ENCODE results near the gene PDCD11. TPM values are rescaled to one million over a fixed set of nuclear protein-coding genes. Genes with fewer than 3 reads are reported as not detected.
"Not testable (repeated sequence)": the region's sequence is repeated elsewhere in the genome, so short reads cannot be mapped to it uniquely, and the experiment has no call there.

The PDCD11 gene
- total RNA-seq, 1 donor from 2014 or later: 73.2 TPM

- H3K36me3 Mint-ChIP-seq (ENCODE audit: unreplicated experiment): no peaks in the 10 kb centered on the region
- H3K27me3 Mint-ChIP-seq (ENCODE audit: unreplicated experiment): peaks cover 5% of the 10 kb centered on the region
- no peak for DNase-seq
- peaks cover 15% of the 10 kb centered on the region for H3K4me1 Mint-ChIP-seq (ENCODE audit: low read depth, unreplicated experiment)
- peak overlapping the region; percentile 97 for H3K27ac Mint-ChIP-seq (ENCODE audit: unreplicated experiment)
- H3K4me3 Mint-ChIP-seq (ENCODE audit: unreplicated experiment): peak overlapping the region; percentile 96
- H3K9me3 Mint-ChIP-seq (ENCODE audit: unreplicated experiment): peaks cover 6% of the 10 kb centered on the region
- TF ChIP-seq CTCF (IDR thresholded peaks at IDR 0.05; ENCODE audit: partially characterized antibody, unreplicated experiment): no peak
Observed at GRCh38 chr10:103397191-103397825, 882 bp downstream of the PDCD11 start.

GRCh38 chr10:103413564-103413963 lies 17.1 kb downstream of the PDCD11 start:
- no peak for TF ChIP-seq CTCF (IDR thresholded peaks at IDR 0.05; ENCODE audit: partially characterized antibody, unreplicated experiment)
- Mint-ChIP-seq H3K36me3 (ENCODE audit: unreplicated experiment) (no peaks in the 10 kb centered on the region), H3K27ac (ENCODE audit: unreplicated experiment) (no peak overlapping the region)

GRCh38 chr10:103415581-103415980 lies 19.2 kb downstream of the PDCD11 start:
- peaks cover 5% of the 10 kb centered on the region for H3K36me3 Mint-ChIP-seq (ENCODE audit: unreplicated experiment)
- no peak for DNase-seq
- TF ChIP-seq CTCF (IDR thresholded peaks at IDR 0.05; ENCODE audit: partially characterized antibody, unreplicated experiment): no peak
- peaks cover 2% of the 10 kb centered on the region for H3K27me3 Mint-ChIP-seq (ENCODE audit: unreplicated experiment)
- no peak overlapping the region for H3K27ac Mint-ChIP-seq (ENCODE audit: unreplicated experiment)
- no peak overlapping the region for H3K4me3 Mint-ChIP-seq (ENCODE audit: unreplicated experiment)
- no peaks in the 10 kb centered on the region for H3K4me1 Mint-ChIP-seq (ENCODE audit: low read depth, unreplicated experiment)
- H3K9me3 Mint-ChIP-seq (ENCODE audit: unreplicated experiment): peaks cover 2% of the 10 kb centered on the region

More at GRCh38 chr10:103413564-103413963, 17.1 kb downstream of the PDCD11 start:
- peaks cover 2% of the 10 kb centered on the region for H3K9me3 Mint-ChIP-seq (ENCODE audit: unreplicated experiment)
- H3K27me3 Mint-ChIP-seq (ENCODE audit: unreplicated experiment): no peaks in the 10 kb centered on the region
- no peaks in the 10 kb centered on the region for H3K4me1 Mint-ChIP-seq (ENCODE audit: low read depth, unreplicated experiment)
- no peak for DNase-seq
- no peak overlapping the region for H3K4me3 Mint-ChIP-seq (ENCODE audit: unreplicated experiment)

GRCh38 chr10:103416436-103417147 lies 20.2 kb downstream of the PDCD11 start:
- Mint-ChIP-seq H3K27me3 (ENCODE audit: unreplicated experiment) (peaks cover 2% of the 10 kb centered on the region), H3K9me3 (ENCODE audit: unreplicated experiment) (peaks cover 2% of the 10 kb centered on the region), H3K4me1 (ENCODE audit: low read depth, unreplicated experiment) (no peaks in the 10 kb centered on the region), H3K27ac (ENCODE audit: unreplicated experiment) (no peak overlapping the region), H3K36me3 (ENCODE audit: unreplicated experiment) (peaks cover 5% of the 10 kb centered on the region), H3K4me3 (ENCODE audit: unreplicated experiment) (no peak overlapping the region)
- TF ChIP-seq CTCF (IDR thresholded peaks at IDR 0.05; ENCODE audit: partially characterized antibody, unreplicated experiment): peak; percentile 65
- DNase-seq: peak; percentile 58

GRCh38 chr10:103417148-103417469 lies 20.7 kb downstream of the PDCD11 start:
- H3K4me3 Mint-ChIP-seq (ENCODE audit: unreplicated experiment); H3K27me3 Mint-ChIP-seq (ENCODE audit: unreplicated experiment); H3K4me1 Mint-ChIP-seq (ENCODE audit: low read depth, unreplicated experiment); H3K36me3 Mint-ChIP-seq (ENCODE audit: unreplicated experiment); H3K9me3 Mint-ChIP-seq (ENCODE audit: unreplicated experiment); H3K27ac Mint-ChIP-seq (ENCODE audit: unreplicated experiment); DNase-seq: not testable (repeated sequence)
- peak; percentile 42 for TF ChIP-seq CTCF (IDR thresholded peaks at IDR 0.05; ENCODE audit: partially characterized antibody, unreplicated experiment)
